Fibroblast of skin of right biceps (primary cell): Measurements from ENCODE around the gene AQP3.
"Not testable (repeated sequence)": the region's sequence is repeated elsewhere in the genome, so short reads cannot be mapped to it uniquely, and the experiment has no call there.

Experiments used
- DNase-seq: peaks from one replicate; pipeline ENCODE4 v3.0.0-alpha.2; 2013

Gene AQP3

GRCh38 chr9:33440204-33440603, 7.2 kb downstream of the AQP3 start:
- no peak for DNase-seq

- no peak for DNase-seq
Measured at GRCh38 chr9:33439731-33440130, 7.7 kb downstream of the AQP3 start.

- DNase-seq = no peak
Measured at GRCh38 chr9:33438926-33439680, 8.3 kb downstream of the AQP3 start.

- DNase-seq = no peak
Measured at GRCh38 chr9:33437898-33438297, 9.5 kb downstream of the AQP3 start.

GRCh38 chr9:33437205-33437604, 10.2 kb downstream of the AQP3 start:
- no peak for DNase-seq

GRCh38 chr9:33436445-33436844, 10.9 kb downstream of the AQP3 start:
- DNase-seq = no peak

- DNase-seq = peak; percentile 33
Measured at GRCh38 chr9:33435821-33436277, 11.5 kb downstream of the AQP3 start.

- no peak for DNase-seq
Measured at GRCh38 chr9:33434317-33435105, 12.9 kb downstream of the AQP3 start.

GRCh38 chr9:33433871-33434270, 13.5 kb downstream of the AQP3 start:
- DNase-seq = no peak

- DNase-seq = no peak
Measured at GRCh38 chr9:33431420-33431819, 16.0 kb downstream of the AQP3 start.

- peak; percentile 16 for DNase-seq
Measured at GRCh38 chr9:33430942-33431341, 16.5 kb downstream of the AQP3 start.

GRCh38 chr9:33429256-33429985, 18.0 kb downstream of the AQP3 start:
- peak; percentile 17 for DNase-seq

- no peak for DNase-seq
Measured at GRCh38 chr9:33426843-33427293, 20.5 kb downstream of the AQP3 start.

GRCh38 chr9:33425128-33425533, 22.3 kb downstream of the AQP3 start:
- no peak for DNase-seq

GRCh38 chr9:33424492-33424891, 22.9 kb downstream of the AQP3 start:
- not testable (repeated sequence) for DNase-seq

GRCh38 chr9:33424043-33424442, 23.4 kb downstream of the AQP3 start:
- not testable (repeated sequence) for DNase-seq

GRCh38 chr9:33419708-33420303, 27.6 kb downstream of the AQP3 start:
- DNase-seq = no peak

GRCh38 chr9:33418090-33418489, 29.3 kb downstream of the AQP3 start:
- no peak for DNase-seq

- no peak for DNase-seq
Measured at GRCh38 chr9:33416996-33417395, 30.4 kb downstream of the AQP3 start.

- DNase-seq = peak; percentile 14
Measured at GRCh38 chr9:33415501-33416038, 31.8 kb downstream of the AQP3 start.

- DNase-seq = no peak
Measured at GRCh38 chr9:33414889-33415500, 32.4 kb downstream of the AQP3 start.

GRCh38 chr9:33414268-33414667, 33.1 kb downstream of the AQP3 start:
- DNase-seq = no peak
